ENCODE measurements around the gene ANO6.
A peak's percentile ranks its signal among the peaks of the same experiment; 100 is the strongest.

Gene ANO6

DNA sequence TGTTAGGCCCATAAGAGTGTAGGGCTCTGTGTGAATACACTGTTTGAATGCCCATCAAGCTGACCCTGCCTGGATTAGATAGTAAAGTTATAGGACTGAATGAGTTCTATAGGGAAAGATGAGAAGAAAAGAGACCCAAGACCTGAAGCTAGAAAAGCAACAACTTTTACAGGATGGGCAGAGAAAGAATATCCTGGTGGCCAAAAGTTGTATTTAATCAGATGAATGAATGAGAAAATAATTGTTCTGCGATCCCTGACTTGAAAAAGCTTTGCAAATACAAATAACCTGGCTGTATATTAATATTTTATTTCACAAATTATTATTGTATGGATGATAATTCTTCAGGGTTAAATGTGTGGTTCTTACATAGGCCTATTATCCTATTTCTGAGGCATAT is 2.8 kb upstream of the ANO6 start:
- no peaks in the 10 kb centered on the region for H3K27me3 ChIP-seq (replicated peaks; ENCODE audit: control insufficient read depth, insufficient read depth, low read length)
- H3K36me3 ChIP-seq (ENCODE audit: control insufficient read depth, insufficient read depth, low read length): no peaks in the 10 kb centered on the region
- TF ChIP-seq, protein P1, sequence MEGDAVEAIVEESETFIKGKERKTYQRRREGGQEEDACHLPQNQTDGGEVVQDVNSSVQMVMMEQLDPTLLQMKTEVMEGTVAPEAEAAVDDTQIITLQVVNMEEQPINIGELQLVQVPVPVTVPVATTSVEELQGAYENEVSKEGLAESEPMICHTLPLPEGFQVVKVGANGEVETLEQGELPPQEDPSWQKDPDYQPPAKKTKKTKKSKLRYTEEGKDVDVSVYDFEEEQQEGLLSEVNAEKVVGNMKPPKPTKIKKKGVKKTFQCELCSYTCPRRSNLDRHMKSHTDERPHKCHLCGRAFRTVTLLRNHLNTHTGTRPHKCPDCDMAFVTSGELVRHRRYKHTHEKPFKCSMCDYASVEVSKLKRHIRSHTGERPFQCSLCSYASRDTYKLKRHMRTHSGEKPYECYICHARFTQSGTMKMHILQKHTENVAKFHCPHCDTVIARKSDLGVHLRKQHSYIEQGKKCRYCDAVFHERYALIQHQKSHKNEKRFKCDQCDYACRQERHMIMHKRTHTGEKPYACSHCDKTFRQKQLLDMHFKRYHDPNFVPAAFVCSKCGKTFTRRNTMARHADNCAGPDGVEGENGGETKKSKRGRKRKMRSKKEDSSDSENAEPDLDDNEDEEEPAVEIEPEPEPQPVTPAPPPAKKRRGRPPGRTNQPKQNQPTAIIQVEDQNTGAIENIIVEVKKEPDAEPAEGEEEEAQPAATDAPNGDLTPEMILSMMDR (IDR thresholded peaks at IDR 0.05; ENCODE audit: insufficient read depth, low read length, poor library complexity, severe bottlenecking): no peak
- no peak for DNase-seq (ENCODE audit: extremely low read depth, insufficient read length)
- no peak overlapping the region for H3K4me3 ChIP-seq (replicated peaks; ENCODE audit: low read depth, low read length)

DNA sequence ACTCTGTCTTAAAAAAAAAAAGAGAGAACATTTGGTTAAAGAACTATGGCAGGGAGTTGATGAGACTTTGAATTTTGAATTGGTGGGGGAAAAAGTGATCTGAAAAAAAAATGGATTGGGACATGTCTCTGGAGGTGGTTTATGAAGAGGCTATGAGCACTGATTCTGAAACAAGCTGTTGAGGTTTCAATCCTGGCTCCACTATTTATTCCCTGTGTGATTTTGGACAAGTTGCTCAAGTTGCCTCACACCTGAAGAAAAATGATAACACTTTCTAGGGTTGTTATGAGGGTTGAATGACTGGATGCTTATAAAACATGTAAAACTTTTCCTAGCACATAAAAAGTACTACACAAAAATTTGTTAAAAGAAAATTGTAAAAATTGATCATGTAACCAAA is 1.8 kb upstream of the ANO6 start:
- TF ChIP-seq, protein P1 (IDR thresholded peaks at IDR 0.05; ENCODE audit: insufficient read depth, low read length, poor library complexity, severe bottlenecking): no peak
- Histone ChIP-seq H3K27me3 (replicated peaks; ENCODE audit: control insufficient read depth, insufficient read depth, low read length) (no peaks in the 10 kb centered on the region), H3K36me3 (ENCODE audit: control insufficient read depth, insufficient read depth, low read length) (no peaks in the 10 kb centered on the region), H3K4me3 (replicated peaks; ENCODE audit: low read depth, low read length) (no peak overlapping the region)
- no peak for DNase-seq (ENCODE audit: extremely low read depth, insufficient read length)

DNA sequence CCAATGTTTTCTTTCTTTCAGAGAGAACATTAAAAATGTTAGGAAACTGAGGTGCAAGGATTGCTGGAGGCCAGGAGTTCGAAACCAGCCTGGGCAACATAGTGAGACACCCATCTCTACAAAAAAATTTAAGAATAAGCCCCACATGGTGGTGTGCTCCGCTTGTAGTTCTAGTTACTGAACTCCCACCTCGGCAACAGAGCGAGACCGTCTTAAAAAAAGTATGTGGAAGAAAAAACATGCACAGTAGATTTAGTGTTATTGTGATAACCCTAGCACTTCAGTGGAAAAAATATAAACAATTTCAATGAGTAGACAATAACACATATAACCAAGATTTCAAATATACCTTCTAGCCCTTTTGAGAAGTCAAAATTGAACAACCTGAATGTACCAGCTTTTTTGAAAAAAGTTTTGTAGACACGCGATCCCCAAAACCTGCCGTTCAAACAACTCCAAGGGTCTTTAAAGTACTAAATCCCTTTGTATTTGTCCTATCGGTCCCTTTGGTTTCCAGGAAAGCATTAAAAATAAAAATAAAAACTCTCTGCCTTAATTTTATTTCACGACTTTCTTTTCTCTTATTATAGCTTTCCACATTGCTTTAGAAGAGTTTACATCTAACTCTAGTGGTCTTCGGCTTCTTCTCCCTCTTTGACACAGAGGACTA is 1.0 kb upstream of the ANO6 start:
- DNase-seq (ENCODE audit: extremely low read depth, insufficient read length): no peak
- Histone ChIP-seq H3K36me3 (ENCODE audit: control insufficient read depth, insufficient read depth, low read length) (no peaks in the 10 kb centered on the region), H3K4me3 (replicated peaks; ENCODE audit: low read depth, low read length) (peak overlapping the region; percentile 76), H3K27me3 (replicated peaks; ENCODE audit: control insufficient read depth, insufficient read depth, low read length) (no peaks in the 10 kb centered on the region)
- TF ChIP-seq, protein P1 (IDR thresholded peaks at IDR 0.05; ENCODE audit: insufficient read depth, low read length, poor library complexity, severe bottlenecking): no peak

DNA sequence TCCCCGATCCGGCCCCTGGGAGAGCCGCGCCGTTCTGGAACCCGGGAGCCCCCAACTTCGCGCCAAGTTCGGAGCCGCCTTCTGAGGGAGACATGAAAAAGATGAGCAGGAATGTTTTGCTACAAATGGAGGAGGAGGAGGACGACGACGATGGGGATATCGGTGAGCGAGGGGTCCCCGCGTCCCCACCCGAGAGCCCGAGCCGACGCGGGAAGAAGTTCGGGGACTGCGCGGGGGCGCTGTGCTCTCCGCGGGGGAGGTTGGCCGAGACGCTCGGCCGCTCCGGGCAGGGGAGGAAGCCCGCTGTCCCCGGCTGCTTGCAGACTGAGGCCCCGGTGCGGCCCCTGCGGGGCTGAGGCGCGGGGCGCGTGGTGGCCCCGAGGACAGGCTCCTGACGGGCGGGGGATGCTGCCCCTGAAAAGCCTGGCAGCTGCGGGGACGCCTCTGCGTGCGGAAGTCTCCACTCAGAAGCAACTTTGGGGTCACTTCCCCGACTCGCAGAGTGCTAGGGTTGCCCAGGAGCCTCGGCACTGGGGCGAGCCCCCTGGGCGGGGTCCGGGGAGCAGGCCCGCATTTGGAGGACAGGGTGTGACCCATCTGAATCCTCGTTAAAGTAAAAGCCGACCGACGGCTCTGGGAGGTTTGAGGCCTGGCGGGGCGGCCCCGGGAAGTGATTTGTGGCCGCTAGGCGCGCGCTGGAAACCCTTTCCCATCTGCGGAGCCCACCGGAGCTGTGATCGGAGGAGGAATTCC is 511 bp downstream of the ANO6 start:
- TF ChIP-seq, protein P1 (IDR thresholded peaks at IDR 0.05; ENCODE audit: insufficient read depth, low read length, poor library complexity, severe bottlenecking): peak; percentile 42
- Histone ChIP-seq H3K4me3 (replicated peaks; ENCODE audit: low read depth, low read length) (peak overlapping the region; percentile 76), H3K27me3 (replicated peaks; ENCODE audit: control insufficient read depth, insufficient read depth, low read length) (no peaks in the 10 kb centered on the region), H3K36me3 (ENCODE audit: control insufficient read depth, insufficient read depth, low read length) (no peaks in the 10 kb centered on the region)
- DNase-seq (ENCODE audit: extremely low read depth, insufficient read length): peak; percentile 79

DNA sequence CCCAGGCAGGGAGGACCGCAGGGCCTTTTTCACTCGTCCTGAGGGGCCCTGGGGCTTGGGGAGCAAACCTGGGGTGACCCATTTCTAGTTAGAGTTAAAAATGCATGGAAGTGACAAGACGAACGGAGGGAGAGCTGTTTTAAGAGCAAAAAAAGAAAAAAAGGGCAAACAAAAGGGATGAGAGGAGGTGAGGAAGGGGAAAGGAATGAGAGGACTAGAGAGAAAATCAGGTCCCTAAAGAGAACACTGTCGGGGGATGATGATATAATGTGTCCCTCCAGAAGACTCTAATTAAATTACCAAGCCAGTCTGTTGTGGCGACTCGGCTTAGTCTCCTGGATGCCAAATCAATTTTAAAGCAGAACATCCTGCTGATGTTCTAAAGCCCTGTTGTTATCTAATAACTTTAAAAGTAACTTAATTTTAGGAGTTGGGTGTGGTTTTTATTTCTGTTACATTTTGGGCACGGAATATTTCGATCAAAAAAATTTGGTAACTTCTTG is 1.1 kb downstream of the ANO6 start:
- H3K27me3 ChIP-seq (replicated peaks; ENCODE audit: control insufficient read depth, insufficient read depth, low read length): no peaks in the 10 kb centered on the region
- no peak for DNase-seq (ENCODE audit: extremely low read depth, insufficient read length)
- TF ChIP-seq, protein P1 (IDR thresholded peaks at IDR 0.05; ENCODE audit: insufficient read depth, low read length, poor library complexity, severe bottlenecking): no peak

More for the DNA sequence above, 1.1 kb downstream of the ANO6 start:
- Histone ChIP-seq H3K36me3 (ENCODE audit: control insufficient read depth, insufficient read depth, low read length) (no peaks in the 10 kb centered on the region), H3K4me3 (replicated peaks; ENCODE audit: low read depth, low read length) (peak overlapping the region; percentile 76)
